Ramos (cell line): ENCODE data around the gene HIP1.
"Not testable (repeated sequence)": the region's sequence is repeated elsewhere in the genome, so short reads cannot be mapped to it uniquely, and the experiment has no call there.

ENCODE experiments used
- in situ Hi-C: fragments of 300-500 bp; cut with MboI; formaldehyde crosslinking; loops from one replicate; pipeline ENCODE4 v1.14.3; 2022; ENCODE audit warnings: low sequenced_read_pairs; ENCODE audit not compliant: unreplicated experiment

Gene HIP1

DNA sequence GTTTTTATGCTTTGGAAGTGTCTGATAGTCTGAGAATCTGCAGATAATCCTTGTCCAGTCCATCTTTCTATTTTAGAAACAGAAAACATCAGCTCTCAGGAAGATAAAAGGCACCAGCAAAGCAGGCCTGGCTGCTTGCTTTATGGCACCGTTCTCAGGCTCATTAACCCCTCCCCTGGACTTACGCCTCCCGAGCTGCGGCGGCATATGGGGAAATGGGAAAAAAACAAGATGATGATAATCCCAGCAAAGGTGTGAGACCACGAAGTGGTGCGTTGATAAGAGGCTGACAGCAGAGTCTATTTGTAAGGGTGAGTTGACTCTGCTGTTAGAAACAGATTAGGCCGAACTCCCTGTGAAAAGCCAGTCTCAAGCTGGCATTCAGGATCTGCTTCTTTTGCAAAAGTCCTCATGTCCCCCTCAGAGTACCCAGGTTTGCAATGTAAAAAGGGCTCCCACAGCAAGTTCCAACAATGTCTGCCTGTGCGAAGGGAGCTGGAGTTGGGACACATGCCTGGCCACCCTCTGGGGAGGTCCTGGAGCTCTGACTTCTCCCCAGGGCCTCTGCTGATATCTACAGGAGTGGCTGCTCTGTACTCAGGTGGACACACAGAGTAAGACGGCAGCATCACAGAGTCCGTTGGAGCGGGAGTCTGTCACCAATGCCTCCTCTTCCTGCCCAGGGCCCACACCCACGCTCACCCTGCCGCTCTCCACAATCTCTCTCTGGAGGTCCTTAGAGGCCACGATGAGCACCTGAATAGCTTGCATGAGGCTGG is 192.3 kb downstream of the HIP1 start:
- in situ Hi-C loops, result no loop called here

DNA sequence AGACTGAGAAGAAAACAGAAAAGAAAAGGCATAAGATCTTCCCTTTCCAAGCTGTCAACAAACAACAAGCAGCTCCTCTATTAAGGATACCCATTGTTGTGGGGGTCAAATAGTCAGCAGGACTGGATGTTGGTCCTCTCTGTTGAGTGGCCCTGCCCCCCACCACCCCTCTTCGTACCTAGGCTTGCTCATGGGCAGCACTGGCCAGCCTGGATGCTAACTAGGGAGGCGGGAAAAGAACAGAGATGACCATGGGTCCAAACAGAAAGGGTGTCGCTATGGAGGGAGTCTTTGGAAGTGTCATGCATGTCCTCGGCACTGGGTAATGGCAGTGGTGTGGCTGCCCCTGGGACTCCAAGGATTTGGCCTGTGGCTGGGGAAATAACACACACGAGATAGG is 201.0 kb downstream of the HIP1 start:
- in situ Hi-C loops, result no loop called here

DNA sequence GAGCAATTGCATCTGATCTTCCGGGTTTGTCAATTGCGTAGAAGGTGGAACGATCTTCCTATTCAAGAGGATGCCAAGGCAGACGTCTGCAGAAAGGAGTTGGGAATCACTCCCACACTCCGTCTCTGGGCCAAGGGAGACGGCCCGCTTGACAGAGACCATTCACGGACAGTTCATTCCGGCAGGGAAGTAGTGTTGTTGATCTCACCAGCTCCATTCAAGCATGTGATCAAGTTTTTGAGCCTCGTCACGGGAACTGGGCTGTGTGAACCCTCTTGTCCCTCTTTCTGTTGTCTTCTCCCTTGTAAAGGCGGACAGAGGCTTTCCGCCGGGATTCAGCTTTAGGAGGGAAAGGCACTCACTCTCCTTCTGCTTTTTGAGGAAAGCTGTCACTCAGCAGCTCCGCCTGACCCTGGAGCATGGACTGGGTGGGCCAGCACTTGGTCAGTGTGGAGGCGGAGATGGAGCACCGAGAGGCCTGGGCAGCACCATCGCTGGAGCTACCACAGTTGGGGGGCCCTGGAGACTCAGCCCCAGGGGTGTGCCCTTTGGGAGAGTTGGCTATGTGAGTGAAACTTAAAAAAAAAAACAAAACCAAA is 201.7 kb downstream of the HIP1 start:
- in situ Hi-C loops, result no loop called here

DNA sequence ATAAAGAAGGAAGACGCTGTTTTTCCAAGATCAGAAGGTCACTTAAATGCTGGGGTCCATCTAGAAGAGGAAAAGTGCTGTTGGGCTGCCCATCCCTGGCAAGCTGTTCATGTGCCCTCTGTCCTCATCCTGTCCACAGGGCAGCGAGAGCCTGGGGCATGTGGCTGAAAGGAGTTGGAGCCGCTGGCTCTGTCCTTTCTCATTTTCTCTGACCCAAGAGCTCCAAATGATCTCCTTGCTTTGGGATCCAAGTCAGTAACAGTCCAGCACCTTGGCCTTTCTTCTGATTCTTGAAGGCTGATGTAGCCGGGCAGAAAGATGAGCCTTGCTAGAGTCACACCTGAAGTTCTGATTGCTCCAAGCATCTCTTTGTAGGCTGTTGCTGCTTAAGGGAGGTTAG is 202.2 kb downstream of the HIP1 start:
- in situ Hi-C loops, result no loop called here

DNA sequence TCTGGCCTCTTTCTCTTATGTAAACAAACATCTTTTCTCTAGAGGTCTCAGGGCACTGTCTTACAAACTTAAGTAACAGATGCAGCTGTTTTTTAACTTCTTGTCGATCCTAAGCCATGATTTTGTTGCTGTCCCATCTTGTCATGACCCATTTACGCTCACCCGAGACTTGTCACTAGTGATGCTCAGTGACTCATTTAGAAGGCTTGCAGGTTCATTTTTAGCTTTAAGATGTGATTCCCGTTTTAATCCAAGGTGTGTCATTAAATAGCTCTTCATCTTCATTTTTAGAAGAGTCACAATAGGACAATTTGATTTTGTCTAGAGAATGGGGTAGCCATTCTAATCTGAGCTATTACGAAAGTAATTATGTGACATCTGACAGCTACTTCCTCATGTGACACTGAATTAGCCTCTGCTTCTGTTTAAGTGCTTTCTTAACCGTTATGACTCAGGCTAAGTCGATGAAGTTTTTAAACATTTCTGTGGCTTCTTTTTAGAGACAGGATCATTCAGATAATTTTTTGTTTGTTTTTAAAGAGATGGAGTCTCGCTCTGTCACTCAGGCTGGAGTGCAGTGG is 203.9 kb downstream of the HIP1 start:
- in situ Hi-C loops, result no loop called here

DNA sequence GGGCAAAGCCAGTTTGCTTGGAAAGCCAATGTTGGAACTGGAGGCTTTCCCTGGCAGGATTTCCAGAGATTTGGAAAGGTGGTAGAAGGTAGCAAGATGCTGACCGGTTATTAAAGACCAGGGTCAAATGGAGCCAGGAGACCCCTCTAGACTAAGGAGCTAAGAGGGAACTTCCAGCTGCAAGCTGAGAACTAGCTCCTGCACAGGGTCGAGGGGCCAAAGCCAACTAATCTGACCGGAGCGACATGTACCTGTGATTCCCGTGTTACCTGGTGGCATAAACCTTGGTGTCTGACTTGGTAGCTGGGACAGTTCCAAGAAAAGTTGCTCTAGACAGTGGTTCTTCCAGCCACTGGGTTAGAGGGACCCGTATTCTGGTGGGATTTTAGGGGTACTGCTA is 204.8 kb downstream of the HIP1 start:
- in situ Hi-C loops, result no loop called here

DNA sequence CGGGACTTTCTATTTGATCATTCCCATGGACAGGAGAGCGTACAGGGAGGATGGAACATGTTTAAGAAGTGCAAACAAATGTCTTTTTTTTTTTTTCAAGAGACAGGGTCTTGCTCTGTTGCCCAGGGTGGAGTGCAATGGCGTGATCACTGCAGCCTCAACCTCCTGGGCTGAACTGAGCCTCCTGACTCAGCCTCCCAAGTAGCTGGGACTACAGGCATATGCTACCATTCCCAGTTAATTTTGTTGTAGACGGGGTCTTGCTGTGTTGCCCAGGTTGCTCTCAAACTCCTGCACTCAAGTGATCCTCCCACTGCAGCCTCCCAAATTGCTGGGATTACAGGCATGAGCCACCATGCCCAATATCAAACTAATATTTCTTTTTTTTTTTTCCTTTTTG is 206.1 kb downstream of the HIP1 start:
- in situ Hi-C loops, result no loop called here

DNA sequence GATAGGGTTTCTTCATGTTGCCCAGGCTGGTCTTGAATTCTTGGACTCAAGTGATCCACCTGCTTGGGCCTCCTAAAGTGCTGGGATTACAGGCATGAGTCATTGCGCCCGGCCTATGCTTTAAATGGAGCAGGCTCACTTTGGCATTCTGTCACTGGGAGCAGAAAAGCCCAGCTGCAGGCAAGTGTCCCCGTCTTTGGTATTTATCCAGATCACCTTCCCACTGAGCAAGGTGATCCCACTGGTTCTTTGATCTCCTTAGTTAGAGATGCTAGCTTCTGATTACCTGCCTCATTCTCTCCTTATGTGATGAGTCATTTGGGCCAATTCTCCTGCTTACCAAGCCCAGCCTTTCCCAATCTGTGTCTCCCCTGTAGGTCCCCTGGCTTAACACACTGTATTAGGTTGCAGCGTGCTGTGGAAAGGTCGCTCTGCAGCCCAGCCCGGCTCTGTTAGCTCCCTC is 207.4 kb downstream of the HIP1 start:
- in situ Hi-C loops, result no loop called here

DNA sequence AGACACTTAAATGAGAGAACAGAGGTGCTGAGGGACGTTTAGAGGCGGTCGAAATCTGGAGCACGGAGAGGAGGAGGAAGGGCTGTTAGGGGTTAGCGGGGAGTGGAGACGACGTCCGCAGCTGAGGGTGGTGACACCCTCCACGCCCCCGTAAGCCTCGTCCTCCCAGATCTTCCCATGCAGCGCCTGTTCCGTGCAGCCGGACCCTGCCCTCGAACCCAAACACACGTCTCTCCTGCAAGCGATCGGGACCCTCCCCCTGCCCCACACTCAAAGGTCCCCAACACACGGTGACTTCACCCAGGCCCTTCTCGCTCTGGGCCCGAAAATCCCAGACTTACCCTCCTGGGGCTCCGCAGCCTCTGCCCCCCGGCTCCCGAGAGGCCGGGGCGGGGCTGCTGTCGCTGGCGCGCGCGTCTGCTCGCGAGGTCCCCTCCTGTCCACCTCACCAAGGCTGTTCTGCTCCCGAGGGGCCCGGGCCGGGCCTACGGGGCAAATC is 211.5 kb downstream of the HIP1 start:
- in situ Hi-C loops, result not testable (repeated sequence)

DNA sequence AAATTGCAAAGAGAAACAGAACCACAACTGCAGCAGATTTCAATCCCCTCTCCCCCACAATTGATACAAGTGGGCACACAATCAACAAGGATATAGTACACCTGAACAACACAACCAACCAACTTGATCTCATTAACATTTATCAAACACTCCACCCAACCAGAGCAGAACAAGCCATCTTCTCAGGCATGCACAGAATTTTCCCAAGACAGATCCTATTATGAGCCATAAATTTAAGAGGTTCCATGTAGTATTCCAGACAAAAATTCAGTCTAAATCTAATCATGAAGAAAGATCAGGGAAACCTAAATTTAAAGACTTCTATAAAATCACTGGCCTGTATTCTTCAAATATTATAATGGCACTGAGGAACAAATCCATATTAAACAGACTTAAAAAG is 217.0 kb downstream of the HIP1 start:
- in situ Hi-C loops, result not testable (repeated sequence)

DNA sequence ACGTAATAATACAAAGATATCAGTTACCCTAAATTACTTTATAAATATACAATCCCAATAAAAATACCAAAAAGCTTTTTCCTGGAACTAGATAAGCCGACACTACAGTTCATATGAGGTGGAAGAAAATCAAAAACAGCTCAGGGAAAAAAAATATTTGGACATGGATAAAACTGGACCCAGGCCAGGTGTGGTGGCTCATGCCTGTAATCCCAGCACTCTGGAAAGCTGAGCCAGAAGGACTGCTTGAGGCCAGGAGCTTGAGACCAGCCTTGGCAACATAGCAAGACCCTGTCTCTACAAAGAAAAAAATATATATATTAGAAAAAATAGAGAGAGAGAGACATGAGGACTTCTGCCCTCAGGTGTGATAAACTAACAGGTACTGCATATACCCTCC is 219.9 kb downstream of the HIP1 start:
- in situ Hi-C loops, result not testable (repeated sequence)

DNA sequence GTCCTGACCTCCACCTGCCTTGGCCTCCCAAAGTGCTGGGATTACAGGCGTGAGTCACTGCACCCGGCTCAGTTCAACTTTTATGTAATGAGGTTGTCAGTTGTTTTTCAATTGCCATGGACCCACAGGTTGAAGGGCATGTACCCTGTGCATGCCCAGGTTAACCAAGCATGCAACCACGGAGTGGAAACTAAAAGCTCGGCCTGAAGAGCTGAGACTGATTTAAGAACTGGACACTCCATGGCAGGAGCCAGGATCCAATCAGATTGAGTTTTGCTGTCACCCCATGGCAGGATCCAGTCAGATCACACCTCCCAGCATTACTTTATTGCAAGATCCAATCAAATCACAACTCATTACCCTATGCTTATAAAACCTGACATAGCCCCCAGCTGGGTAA is 229.7 kb downstream of the HIP1 start:
- in situ Hi-C loops, result not testable (repeated sequence)

DNA sequence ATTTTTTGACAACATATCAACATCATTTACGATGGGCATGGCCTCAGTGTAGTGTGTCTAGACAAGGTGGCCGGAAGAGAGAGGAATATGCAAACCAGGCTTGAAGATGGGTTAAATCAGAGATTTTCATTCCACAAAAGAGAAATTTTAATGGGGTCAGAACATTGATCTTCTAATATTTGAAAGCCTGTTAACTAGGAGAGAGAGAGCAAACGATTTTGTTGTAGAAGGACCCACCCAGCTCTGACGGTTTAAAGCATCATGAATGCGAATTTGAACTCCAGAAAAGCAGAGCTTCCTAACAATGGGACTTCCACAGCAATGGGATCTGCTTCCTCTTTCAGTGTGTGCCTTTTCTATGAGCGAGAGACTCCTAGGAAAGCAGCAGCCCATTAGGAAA is 246.7 kb downstream of the HIP1 start, which contains the start of gene SPDYE5:
TSS of gene SPDYE5 (plus strand) at position 301 of the 400 bp plus-strand sequence. CDS start 1,728 bp downstream, outside the sequence.
- in situ Hi-C loops, result not testable (repeated sequence)

DNA sequence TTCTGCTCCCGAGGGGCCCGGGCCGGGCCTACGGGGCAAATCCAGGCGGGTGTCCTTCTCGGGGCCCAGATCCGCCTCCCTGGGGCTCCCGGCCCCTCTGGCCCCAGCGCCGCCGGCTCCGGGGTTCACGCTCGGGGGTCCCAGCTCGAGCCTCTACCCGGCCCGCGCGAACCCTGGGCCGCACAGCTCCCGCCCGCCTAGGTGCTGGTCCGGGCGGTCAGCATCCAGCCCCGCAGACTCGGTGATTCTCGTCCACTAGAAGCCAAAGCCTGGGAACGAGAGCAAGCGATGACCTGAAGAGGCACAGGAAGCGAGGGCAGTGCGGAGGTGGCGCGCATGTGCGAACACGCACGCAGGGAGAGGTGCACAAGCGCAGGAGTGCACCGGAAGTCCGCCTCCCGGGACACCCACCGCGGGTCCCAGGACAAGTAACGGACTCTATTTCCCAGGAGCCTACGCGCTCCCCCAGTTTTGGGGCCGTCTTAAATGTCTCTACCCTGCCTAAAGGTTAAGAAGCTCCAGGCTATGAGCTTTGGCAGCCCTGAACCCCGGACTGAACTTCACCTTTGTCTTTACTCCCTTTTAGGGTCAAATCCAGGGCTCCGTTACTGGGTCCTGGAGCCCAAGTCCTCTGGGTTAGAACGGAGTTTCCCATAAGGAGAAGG is 252.6 kb downstream of the HIP1 start, which contains the start of gene POM121C:
TSS of gene POM121C (minus strand) at position 321 of the 665 bp plus-strand sequence. CDS start 44,803 bp downstream, outside the sequence.
- in situ Hi-C loops, result not testable (repeated sequence)

DNA sequence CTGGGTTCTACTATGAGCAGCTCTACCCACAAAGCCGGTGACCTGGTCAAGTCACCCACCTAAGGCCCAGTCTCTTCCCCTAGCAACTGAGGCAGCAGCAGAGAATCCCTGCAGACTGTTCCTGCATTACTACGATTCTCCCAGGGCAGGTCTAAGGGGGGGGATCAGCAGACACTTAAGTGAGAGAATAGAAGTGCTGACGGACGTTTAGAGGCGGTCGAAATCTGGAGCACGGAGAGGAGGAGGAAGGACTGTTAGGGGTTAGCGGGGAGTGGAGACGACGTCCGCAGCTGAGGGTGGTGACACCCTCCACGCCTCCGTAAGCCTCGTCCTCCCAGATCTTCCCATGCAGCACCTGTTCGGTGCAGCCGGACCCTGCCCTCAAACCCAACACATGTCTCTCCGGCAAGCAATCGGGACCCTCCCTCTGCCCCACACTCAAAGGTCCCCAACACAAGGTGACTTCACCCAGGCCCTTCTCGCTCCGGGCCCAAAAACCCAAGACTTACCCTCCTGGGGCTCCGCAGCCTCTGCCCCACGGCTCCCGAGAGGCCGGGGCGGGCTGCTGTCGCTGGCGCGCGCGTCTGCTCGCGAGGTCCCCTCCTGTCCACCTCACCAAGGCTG is 253.3 kb downstream of the HIP1 start:
- in situ Hi-C loops, result not testable (repeated sequence)
